Smooth muscle cell (in vitro differentiated cells): ENCODE results near the gene MRPS18A. TPM values are rescaled to one million over a fixed set of nuclear protein-coding genes. Genes with fewer than 3 reads are reported as not detected.

Source experiments
- DNase-seq: peaks from one replicate; lab custom pipeline; 2025; ENCODE audit not compliant: unreplicated experiment; lab: John Stamatoyannopoulos, UW
- H2AFZ ChIP-seq: fragments of 200-600 bp; sonication (generic); 2 replicates; pipeline ENCODE4 v1.6.0; 2016; ENCODE audit warnings: antibody characterized with exemption, low read depth, mild to moderate bottlenecking
- H3F3A ChIP-seq: fragments of 200-600 bp; sonication (generic); 2 replicates; pipeline ENCODE4 v1.6.0; 2017; ENCODE audit warnings: antibody characterized with exemption, low read depth
- H3K27ac ChIP-seq: fragments of 200-600 bp; sonication (generic); 2 replicates; pipeline ENCODE4 v1.5.1; 2016; ENCODE audit warnings: low read depth, mild to moderate bottlenecking
- H3K27me3 ChIP-seq: fragments of 200-600 bp; sonication (generic); 2 replicates; pipeline ENCODE4 v1.6.1; 2016; ENCODE audit warnings: low read depth, mild to moderate bottlenecking
- H3K36me3 ChIP-seq: fragments of 200-600 bp; sonication (generic); 2 replicates; pipeline ENCODE4 v1.5.1; 2016; ENCODE audit warnings: low read depth
- H3K4me1 ChIP-seq: fragments of 200-600 bp; sonication (generic); 2 replicates; pipeline ENCODE4 v1.5.1; 2016; ENCODE audit warnings: low read depth
- H3K4me2 ChIP-seq: fragments of 200-600 bp; sonication (generic); 2 replicates; pipeline ENCODE4 v1.6.0; 2016; ENCODE audit warnings: mild to moderate bottlenecking
- H3K4me3 ChIP-seq: fragments of 200-600 bp; sonication (generic); 2 replicates; pipeline ENCODE4 v1.5.1; 2016; ENCODE audit warnings: mild to moderate bottlenecking
- H3K79me2 ChIP-seq: fragments of 200-600 bp; sonication (generic); 2 replicates; pipeline ENCODE4 v1.6.0; 2016; ENCODE audit warnings: low read depth, mild to moderate bottlenecking
- H3K9ac ChIP-seq: fragments of 200-600 bp; sonication (generic); 2 replicates; pipeline ENCODE4 v1.6.0; 2016; ENCODE audit warnings: low read depth
- H3K9me3 ChIP-seq: fragments of 200-600 bp; sonication (generic); replicated peaks from 2 replicates; pipeline ENCODE4 v1.5.1; 2016; ENCODE audit warnings: low read depth
- H4K20me1 ChIP-seq: fragments of 200-600 bp; sonication (generic); 2 replicates; pipeline ENCODE4 v1.6.0; 2016; ENCODE audit warnings: low read depth
- WGBS: methylation state at CpG from one replicate; pipeline ENCODE4 v1.1.7; 2016; ENCODE audit warnings: low lambda C conversion rate; 5-methylcytosine and 5-hydroxymethylcytosine counted together
- polyA plus RNA-seq: library from polyadenylated mRNA; unstranded; fragments of >200 nt; fragmentation: Nextera tagmentation; extraction: Ambion mirVana; gene quantifications from 2 replicates; pipeline ENCODE4 v1.2.1, GENCODE V29; 2016
- total RNA-seq: library from RNA; depleted of rRNA; stranded (reverse); fragments of >200 nt; gene quantifications from 2 replicates; pipeline ENCODE4 v1.2.3, GENCODE V29; 2014
- TF ChIP-seq, protein P1 (sequence below): fragments of 200-600 bp; sonication (generic); IDR thresholded peaks from 2 replicates; pipeline ENCODE4 v1.5.1; 2017; ENCODE audit warnings: borderline replicate concordance, mild to moderate bottlenecking, antibody characterized with exemption; ENCODE audit not compliant: insufficient read depth, poor library complexity, severe bottlenecking

Gene MRPS18A
- total and polyA plus RNA-seq, 2 experiments from 2014 or later: 40.4 to 59.9 TPM

DNA sequence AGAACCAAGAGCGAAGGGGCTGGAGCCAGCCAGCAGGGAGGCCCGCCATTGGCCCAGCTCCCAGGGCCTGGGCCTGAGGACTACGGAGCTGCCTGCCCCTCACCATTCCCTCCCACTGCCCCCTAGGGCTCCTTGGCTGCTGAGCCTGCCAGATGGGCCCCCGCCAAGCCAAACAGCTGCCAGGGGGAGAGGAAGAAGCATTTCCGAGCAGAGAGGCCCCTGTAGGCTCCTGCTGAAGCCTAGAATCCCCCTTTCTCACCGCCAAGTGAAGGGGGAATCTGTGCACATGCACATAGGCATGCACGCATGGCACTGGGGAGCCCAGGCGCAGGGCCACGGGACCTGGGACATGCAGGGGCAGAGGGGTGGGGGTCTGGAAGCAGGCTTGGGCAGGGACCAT lies 28.5 kb upstream of the MRPS18A start:
- Histone ChIP-seq H3K4me1 (peaks cover 6% of the 10 kb centered on the region), H3K9me3 (no peaks in the 10 kb centered on the region), H3K9ac (no peak overlapping the region), H4K20me1 (no peaks in the 10 kb centered on the region), H3K79me2 (no peaks in the 10 kb centered on the region), H3F3A (peaks cover 11% of the 10 kb centered on the region), H3K27ac (no peak overlapping the region), H3K27me3 (no peaks in the 10 kb centered on the region), H3K36me3 (no peaks in the 10 kb centered on the region), H3K4me3 (no peak overlapping the region), H3K4me2 (no peak overlapping the region), H2AFZ (no peak overlapping the region)
- TF ChIP-seq, protein P1, sequence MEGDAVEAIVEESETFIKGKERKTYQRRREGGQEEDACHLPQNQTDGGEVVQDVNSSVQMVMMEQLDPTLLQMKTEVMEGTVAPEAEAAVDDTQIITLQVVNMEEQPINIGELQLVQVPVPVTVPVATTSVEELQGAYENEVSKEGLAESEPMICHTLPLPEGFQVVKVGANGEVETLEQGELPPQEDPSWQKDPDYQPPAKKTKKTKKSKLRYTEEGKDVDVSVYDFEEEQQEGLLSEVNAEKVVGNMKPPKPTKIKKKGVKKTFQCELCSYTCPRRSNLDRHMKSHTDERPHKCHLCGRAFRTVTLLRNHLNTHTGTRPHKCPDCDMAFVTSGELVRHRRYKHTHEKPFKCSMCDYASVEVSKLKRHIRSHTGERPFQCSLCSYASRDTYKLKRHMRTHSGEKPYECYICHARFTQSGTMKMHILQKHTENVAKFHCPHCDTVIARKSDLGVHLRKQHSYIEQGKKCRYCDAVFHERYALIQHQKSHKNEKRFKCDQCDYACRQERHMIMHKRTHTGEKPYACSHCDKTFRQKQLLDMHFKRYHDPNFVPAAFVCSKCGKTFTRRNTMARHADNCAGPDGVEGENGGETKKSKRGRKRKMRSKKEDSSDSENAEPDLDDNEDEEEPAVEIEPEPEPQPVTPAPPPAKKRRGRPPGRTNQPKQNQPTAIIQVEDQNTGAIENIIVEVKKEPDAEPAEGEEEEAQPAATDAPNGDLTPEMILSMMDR: no peak
- 85% methylated on average over 9 of the region's 9 CpGs for WGBS
- no peak for DNase-seq

DNA sequence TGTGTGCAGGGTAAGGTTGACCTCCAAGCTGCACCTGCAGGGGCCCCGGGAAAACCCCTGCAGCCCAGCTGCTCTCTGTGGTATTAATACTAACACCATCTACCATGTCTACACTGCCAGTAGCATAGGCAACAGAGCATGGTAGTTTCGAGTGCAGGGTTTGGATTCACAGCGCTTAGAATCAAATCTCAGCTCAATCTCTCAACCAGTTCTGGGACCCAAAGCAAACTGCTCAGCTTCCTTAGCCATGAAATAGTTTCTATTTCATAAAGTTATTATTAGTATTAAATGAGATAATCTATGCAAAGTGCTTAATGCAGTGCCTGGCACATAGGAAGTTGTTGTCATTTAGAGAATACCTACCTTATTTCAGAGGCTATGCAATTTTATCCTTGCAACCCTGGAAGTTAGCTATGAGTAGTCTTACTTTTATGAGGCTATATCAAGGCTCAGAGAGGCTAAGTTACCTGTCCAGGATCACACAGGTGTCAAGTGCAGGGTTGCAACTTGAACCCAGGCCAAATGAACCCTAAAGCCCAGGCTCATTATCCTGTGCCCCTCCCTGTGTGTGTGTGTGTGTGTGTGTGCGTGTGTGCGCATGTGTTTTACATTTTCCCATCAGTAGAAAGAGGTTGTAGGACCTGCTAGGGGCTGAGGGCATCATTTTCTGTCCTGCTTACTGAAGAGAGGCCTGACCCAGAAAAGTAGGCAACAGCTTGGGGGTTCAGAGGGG lies 27.6 kb upstream of the MRPS18A start:
- Histone ChIP-seq H3K9me3 (no peaks in the 10 kb centered on the region), H3K36me3 (no peaks in the 10 kb centered on the region), H4K20me1 (no peaks in the 10 kb centered on the region), H2AFZ (no peak overlapping the region), H3K4me2 (no peak overlapping the region), H3K4me1 (peaks cover 6% of the 10 kb centered on the region), H3K4me3 (no peak overlapping the region), H3K79me2 (no peaks in the 10 kb centered on the region), H3K27me3 (no peaks in the 10 kb centered on the region), H3K27ac (no peak overlapping the region), H3K9ac (no peak overlapping the region), H3F3A (peaks cover 11% of the 10 kb centered on the region)
- TF ChIP-seq, protein P1: no peak
- WGBS: 85% methylated on average over 5 of the region's 5 CpGs
- DNase-seq: no peak

DNA sequence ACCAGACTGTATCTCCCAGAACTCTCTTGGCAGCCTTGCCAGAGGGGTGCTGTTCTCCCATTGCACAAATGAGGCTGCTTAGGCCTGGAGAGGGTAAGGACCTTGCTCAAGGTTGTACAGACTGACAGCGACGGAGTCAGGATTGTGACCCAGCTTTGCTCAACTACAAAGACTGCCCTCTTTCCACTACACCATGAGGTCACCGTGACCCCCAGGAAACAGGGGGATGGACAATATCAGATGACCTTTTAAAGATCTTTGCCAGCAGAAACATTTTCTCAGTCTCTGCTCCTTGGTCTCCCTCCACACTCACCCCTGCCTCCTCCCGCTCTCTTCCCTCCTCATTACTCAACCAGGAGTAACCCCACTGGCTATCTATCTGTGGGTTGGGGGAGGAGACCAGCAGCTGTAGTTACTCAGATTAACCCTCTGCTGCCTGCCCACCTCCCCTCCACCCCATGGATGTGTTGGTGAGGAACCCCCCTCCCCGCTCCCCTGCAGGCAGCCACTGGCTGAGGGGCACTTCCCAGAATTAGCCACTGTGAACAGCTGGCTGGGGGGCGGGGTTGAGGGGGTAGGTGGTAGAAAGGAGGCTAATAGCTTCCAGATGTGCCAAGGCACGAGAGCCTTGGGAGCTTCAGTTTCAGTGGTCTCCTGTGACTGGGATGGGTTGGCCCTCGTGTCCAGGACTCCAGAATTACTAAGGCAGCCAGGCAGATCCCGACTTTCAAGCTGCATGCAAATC lies 26.9 kb upstream of the MRPS18A start:
- peaks cover 11% of the 10 kb centered on the region for H3F3A ChIP-seq
- H3K4me1 ChIP-seq: peaks cover 6% of the 10 kb centered on the region
- H3K36me3 ChIP-seq: no peaks in the 10 kb centered on the region
- no peak overlapping the region for H3K4me3 ChIP-seq
- no peak overlapping the region for H3K9ac ChIP-seq
- H3K4me2 ChIP-seq: no peak overlapping the region
- H3K79me2 ChIP-seq: no peaks in the 10 kb centered on the region
- no peak for DNase-seq
- no peaks in the 10 kb centered on the region for H3K9me3 ChIP-seq
- no peaks in the 10 kb centered on the region for H3K27me3 ChIP-seq
- H4K20me1 ChIP-seq: peaks cover 4% of the 10 kb centered on the region
- WGBS: 35% methylated on average over 9 of the region's 9 CpGs
- no peak overlapping the region for H3K27ac ChIP-seq
- H2AFZ ChIP-seq: no peak overlapping the region
- TF ChIP-seq, protein P1: no peak
